ENCODE results near the gene ANXA1.

- TF ChIP-seq, protein P1, sequence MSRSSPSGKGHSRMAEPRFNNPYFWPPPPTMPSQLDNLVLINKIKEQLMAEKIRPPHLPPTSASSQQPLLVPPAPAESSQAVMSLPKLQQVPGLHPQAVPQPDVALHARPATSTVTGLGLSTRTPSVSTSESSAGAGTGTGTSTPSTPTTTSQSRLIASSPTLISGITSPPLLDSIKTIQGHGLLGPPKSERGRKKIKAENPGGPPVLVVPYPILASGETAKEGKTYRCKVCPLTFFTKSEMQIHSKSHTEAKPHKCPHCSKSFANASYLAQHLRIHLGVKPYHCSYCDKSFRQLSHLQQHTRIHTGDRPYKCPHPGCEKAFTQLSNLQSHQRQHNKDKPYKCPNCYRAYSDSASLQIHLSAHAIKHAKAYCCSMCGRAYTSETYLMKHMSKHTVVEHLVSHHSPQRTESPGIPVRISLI (CRISPR knock-in tag; IDR thresholded peaks at IDR 0.05; ENCODE audit: borderline replicate concordance): no peak
- TF ChIP-seq TCF12 (IDR thresholded peaks at IDR 0.05) (no peak), TCF12 (CRISPR knock-in tag; IDR thresholded peaks at IDR 0.05) (no peak), NR2F1 (CRISPR knock-in tag; IDR thresholded peaks at IDR 0.05) (no peak), NFE2L1 (CRISPR knock-in tag; IDR thresholded peaks at IDR 0.05; ENCODE audit: borderline replicate concordance) (no peak), ZNF407 (CRISPR knock-in tag; IDR thresholded peaks at IDR 0.05; ENCODE audit: not compliant biosample characterization) (no peak), ZNF180 (CRISPR knock-in tag; IDR thresholded peaks at IDR 0.05; ENCODE audit: borderline replicate concordance, low read depth) (no peak)
Observed at GRCh38 chr9:73131461-73131860, 20.2 kb upstream of the ANXA1 start.
